ENCODE data around the gene RBMX2.

Gene RBMX2

DNA sequence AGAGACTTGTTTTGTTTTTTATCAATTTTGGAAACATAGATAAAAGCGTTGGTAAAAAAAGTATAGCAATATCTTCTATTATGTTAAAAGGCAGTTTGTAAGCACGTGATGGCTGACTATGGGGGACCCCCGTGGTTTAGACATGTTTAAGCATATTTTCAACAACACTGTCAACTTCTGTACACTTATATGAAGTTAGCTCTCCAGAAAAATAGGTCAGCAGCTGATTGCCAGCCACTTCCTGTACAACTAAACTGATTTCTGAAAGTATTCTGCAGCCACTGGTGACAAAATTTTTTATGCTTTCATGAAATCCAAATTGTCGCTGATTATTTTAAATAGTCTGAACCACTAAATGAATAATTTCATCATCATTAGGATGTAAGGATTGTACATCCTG is 45.2 kb downstream of the RBMX2 start:
- no peak for DNase-seq (ENCODE audit: low read depth)
